ENCODE measurements around the gene NADSYN1.
A peak's percentile ranks its signal among the peaks of the same experiment; 100 is the strongest.
"Not testable (repeated sequence)": the region's sequence is repeated elsewhere in the genome, so short reads cannot be mapped to it uniquely, and the experiment has no call there.

Gene NADSYN1

GRCh38 chr11:71418643-71419042, 34.4 kb upstream of the NADSYN1 start:
- no peak for TF ChIP-seq CTCF (IDR thresholded peaks at IDR 0.05)
- no peak for DNase-seq (ENCODE audit: low spot score)
- H3K27ac ChIP-seq = no peak overlapping the region
- H3K4me3 ChIP-seq = no peak overlapping the region

- Histone ChIP-seq H3K27ac (no peak overlapping the region), H3K4me3 (no peak overlapping the region)
- DNase-seq (ENCODE audit: low spot score) = no peak
- peak; percentile 45 for TF ChIP-seq CTCF (IDR thresholded peaks at IDR 0.05)
Measured at GRCh38 chr11:71420455-71421241, 32.4 kb upstream of the NADSYN1 start.

GRCh38 chr11:71421392-71421950, 31.5 kb upstream of the NADSYN1 start:
- no peak for DNase-seq (ENCODE audit: low spot score)
- H3K4me3 ChIP-seq = no peak overlapping the region
- H3K27ac ChIP-seq = no peak overlapping the region
- TF ChIP-seq CTCF (IDR thresholded peaks at IDR 0.05) = no peak

- not testable (repeated sequence) for H3K4me3 ChIP-seq; DNase-seq (ENCODE audit: low spot score); H3K27ac ChIP-seq
Measured at GRCh38 chr11:71422318-71422717, 30.7 kb upstream of the NADSYN1 start.

GRCh38 chr11:71423181-71423790, 29.7 kb upstream of the NADSYN1 start:
- TF ChIP-seq CTCF (IDR thresholded peaks at IDR 0.05) = no peak
- no peak for DNase-seq (ENCODE audit: low spot score)
- Histone ChIP-seq H3K27ac (no peak overlapping the region), H3K4me3 (no peak overlapping the region)

- Histone ChIP-seq H3K27ac (no peak overlapping the region), H3K4me3 (no peak overlapping the region)
- no peak for TF ChIP-seq CTCF (IDR thresholded peaks at IDR 0.05)
- DNase-seq (ENCODE audit: low spot score) = no peak
Measured at GRCh38 chr11:71425409-71425808, 27.6 kb upstream of the NADSYN1 start.

GRCh38 chr11:71425860-71426259, 27.1 kb upstream of the NADSYN1 start:
- no peak for TF ChIP-seq CTCF (IDR thresholded peaks at IDR 0.05)
- no peak for DNase-seq (ENCODE audit: low spot score)
- H3K27ac ChIP-seq = no peak overlapping the region
- H3K4me3 ChIP-seq = no peak overlapping the region

Measured in coronary artery (tissue), 2 donors.